Measurements from ENCODE around the gene TNF.
A peak's percentile ranks its signal among the peaks of the same experiment; 100 is the strongest.

DNA sequence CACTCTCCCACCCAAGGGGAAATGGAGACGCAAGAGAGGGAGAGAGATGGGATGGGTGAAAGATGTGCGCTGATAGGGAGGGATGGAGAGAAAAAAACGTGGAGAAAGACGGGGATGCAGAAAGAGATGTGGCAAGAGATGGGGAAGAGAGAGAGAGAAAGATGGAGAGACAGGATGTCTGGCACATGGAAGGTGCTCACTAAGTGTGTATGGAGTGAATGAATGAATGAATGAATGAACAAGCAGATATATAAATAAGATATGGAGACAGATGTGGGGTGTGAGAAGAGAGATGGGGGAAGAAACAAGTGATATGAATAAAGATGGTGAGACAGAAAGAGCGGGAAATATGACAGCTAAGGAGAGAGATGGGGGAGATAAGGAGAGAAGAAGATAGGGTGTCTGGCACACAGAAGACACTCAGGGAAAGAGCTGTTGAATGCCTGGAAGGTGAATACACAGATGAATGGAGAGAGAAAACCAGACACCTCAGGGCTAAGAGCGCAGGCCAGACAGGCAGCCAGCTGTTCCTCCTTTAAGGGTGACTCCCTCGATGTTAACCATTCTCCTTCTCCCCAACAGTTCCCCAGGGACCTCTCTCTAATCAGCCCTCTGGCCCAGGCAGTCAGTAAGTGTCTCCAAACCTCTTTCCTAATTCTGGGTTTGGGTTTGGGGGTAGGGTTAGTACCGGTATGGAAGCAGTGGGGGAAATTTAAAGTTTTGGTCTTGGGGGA lies 754 bp downstream of the TNF start:
- TF ChIP-seq, protein P1, sequence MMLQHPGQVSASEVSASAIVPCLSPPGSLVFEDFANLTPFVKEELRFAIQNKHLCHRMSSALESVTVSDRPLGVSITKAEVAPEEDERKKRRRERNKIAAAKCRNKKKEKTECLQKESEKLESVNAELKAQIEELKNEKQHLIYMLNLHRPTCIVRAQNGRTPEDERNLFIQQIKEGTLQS (CRISPR knock-in tag; IDR thresholded peaks at IDR 0.05), result no peak
- TF ChIP-seq TAF1 (CRISPR knock-in tag; IDR thresholded peaks at IDR 0.05), result no peak
- no peak for TF ChIP-seq ZNF816 (CRISPR knock-in tag; IDR thresholded peaks at IDR 0.05; ENCODE audit: borderline replicate concordance)
- no peak for TF ChIP-seq TCF12 (IDR thresholded peaks at IDR 0.05)
- no peak for TF ChIP-seq TCF12 (CRISPR knock-in tag; IDR thresholded peaks at IDR 0.05)
- TF ChIP-seq JUN (CRISPR knock-in tag; IDR thresholded peaks at IDR 0.05), result no peak
- TF ChIP-seq ETV6 (CRISPR knock-in tag; conservative IDR thresholded peaks at IDR 0.05), result no peak
- peak; percentile 69; the same call in 1 of the 2 replicates for TF ChIP-seq NBN (conservative IDR thresholded peaks at IDR 0.05)
- no peak for TF ChIP-seq CHCHD3 (CRISPR knock-in tag; IDR thresholded peaks at IDR 0.05)
- TF ChIP-seq, protein P2, sequence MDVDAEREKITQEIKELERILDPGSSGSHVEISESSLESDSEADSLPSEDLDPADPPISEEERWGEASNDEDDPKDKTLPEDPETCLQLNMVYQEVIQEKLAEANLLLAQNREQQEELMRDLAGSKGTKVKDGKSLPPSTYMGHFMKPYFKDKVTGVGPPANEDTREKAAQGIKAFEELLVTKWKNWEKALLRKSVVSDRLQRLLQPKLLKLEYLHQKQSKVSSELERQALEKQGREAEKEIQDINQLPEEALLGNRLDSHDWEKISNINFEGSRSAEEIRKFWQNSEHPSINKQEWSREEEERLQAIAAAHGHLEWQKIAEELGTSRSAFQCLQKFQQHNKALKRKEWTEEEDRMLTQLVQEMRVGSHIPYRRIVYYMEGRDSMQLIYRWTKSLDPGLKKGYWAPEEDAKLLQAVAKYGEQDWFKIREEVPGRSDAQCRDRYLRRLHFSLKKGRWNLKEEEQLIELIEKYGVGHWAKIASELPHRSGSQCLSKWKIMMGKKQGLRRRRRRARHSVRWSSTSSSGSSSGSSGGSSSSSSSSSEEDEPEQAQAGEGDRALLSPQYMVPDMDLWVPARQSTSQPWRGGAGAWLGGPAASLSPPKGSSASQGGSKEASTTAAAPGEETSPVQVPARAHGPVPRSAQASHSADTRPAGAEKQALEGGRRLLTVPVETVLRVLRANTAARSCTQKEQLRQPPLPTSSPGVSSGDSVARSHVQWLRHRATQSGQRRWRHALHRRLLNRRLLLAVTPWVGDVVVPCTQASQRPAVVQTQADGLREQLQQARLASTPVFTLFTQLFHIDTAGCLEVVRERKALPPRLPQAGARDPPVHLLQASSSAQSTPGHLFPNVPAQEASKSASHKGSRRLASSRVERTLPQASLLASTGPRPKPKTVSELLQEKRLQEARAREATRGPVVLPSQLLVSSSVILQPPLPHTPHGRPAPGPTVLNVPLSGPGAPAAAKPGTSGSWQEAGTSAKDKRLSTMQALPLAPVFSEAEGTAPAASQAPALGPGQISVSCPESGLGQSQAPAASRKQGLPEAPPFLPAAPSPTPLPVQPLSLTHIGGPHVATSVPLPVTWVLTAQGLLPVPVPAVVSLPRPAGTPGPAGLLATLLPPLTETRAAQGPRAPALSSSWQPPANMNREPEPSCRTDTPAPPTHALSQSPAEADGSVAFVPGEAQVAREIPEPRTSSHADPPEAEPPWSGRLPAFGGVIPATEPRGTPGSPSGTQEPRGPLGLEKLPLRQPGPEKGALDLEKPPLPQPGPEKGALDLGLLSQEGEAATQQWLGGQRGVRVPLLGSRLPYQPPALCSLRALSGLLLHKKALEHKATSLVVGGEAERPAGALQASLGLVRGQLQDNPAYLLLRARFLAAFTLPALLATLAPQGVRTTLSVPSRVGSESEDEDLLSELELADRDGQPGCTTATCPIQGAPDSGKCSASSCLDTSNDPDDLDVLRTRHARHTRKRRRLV (CRISPR knock-in tag; IDR thresholded peaks at IDR 0.05), result no peak
- TF ChIP-seq MEF2D (CRISPR knock-in tag; IDR thresholded peaks at IDR 0.05), result no peak
- no peak for TF ChIP-seq EEA1 (CRISPR knock-in tag; IDR thresholded peaks at IDR 0.05; ENCODE audit: borderline replicate concordance)
